GM12872 (cell line): Measurements from ENCODE around the gene GID4.

Source experiments
- CTCF ChIP-seq: IDR thresholded peaks from 3 replicates; pipeline ENCODE4 v1.5.1; 2011; ENCODE audit warnings: low read depth, mild to moderate bottlenecking, low read length, moderate library complexity; ENCODE audit not compliant: insufficient read depth

GID4 gene

GRCh38 chr17:18008496-18009268 lies 30.5 kb upstream of the GID4 start:
- no peak for TF ChIP-seq CTCF

- no peak for TF ChIP-seq CTCF
Measured at GRCh38 chr17:18009609-18010420, 29.4 kb upstream of the GID4 start.

DNA sequence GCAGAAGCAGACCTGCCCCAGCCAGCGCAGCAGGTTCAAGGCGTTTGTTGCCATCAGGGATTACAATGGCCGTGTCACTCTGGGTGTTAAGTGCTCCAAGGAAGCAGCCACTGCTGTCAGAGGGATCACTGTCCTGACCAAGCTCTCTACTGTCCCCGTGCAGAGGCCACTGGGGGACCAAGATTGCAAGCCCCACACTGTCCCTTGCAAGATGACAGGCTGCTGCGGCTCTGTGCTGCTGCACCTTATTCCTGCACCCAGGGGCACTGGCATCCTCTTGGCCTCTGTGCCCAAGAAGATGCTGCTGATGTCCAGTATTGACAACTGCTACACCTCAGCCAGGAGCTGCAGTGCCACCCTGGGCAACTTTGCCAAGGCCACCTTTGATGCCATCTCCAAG lies 27.9 kb upstream of the GID4 start:
- no peak for TF ChIP-seq CTCF

DNA sequence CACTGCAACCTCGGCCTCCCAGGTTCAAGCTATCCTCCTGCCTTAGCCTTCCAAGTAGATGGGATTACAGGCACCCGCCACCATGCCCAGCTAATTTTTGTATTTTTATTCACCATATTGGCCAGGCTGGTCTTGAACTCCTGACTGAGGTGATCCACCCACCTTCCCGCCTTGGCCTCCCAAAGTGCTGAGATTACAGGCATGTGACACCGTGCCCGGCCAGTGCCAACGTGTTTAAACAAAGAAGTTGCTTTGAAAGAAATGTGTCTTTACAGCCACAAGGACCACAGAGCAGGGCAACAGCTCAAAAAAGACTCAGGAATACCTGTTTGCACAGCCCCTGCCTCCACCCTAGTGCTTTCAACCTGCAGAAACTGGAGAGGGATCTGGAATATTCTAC lies 25.2 kb upstream of the GID4 start:
- TF ChIP-seq CTCF, result no peak

- TF ChIP-seq CTCF, result no peak
Measured at GRCh38 chr17:18015593-18015992, 23.6 kb upstream of the GID4 start.

- TF ChIP-seq CTCF, result no peak
Measured at GRCh38 chr17:18016426-18016825, 22.8 kb upstream of the GID4 start.

DNA sequence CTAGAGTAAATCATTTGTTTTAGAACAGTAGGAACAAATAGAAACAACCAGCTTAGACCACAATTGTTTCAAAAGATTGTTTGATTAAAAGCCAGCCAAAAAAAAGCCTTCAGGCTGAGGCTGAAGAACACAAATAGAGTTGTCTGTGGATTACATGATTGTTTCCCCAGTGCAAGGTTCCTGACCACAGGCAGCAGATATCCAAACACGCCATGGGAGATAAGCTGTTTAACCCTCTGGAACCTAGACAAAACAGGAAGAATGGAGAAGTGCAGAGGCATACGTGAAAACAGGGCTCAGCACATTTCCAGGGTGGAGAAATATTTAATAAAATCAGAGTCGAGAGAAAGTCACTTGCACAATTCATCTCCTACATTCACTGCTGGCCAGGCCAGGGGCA lies 21.2 kb upstream of the GID4 start:
- TF ChIP-seq CTCF, result no peak
